HUES64 (cell line): ENCODE measurements around the gene DCAF6.

Experiments used
- H3K27ac ChIP-seq: 2 replicates; pipeline ENCODE4 v1.7.0; 2013; ENCODE audit warnings: low read depth, low read length, inconsistent platforms
- H3K27me3 ChIP-seq: 2 replicates; pipeline ENCODE4 v1.6.1; 2013; ENCODE audit warnings: mild to moderate bottlenecking, low read length; ENCODE audit not compliant: insufficient read depth
- H3K36me3 ChIP-seq: 2 replicates; pipeline ENCODE4 v1.6.1; 2013; ENCODE audit warnings: mild to moderate bottlenecking, low read length; ENCODE audit not compliant: insufficient read depth
- H3K4me1 ChIP-seq: 2 replicates; pipeline ENCODE4 v1.6.1; 2013; ENCODE audit warnings: mild to moderate bottlenecking, low read length, moderate library complexity; ENCODE audit not compliant: insufficient read depth
- H3K4me3 ChIP-seq: 2 replicates; pipeline ENCODE4 v1.5.1; 2013; ENCODE audit warnings: mild to moderate bottlenecking, low read length, moderate library complexity
- H3K9ac ChIP-seq: 2 replicates; pipeline ENCODE4 v1.6.1; 2013; ENCODE audit warnings: mild to moderate bottlenecking, low read depth, low read length
- H3K9me3 ChIP-seq: 2 replicates; pipeline ENCODE4 v1.6.1; 2013; ENCODE audit warnings: low read depth, low read length; ENCODE audit not compliant: insufficient read depth
- WGBS: fragments of 150-250, 120-280 bp; methylation state at CpG from one replicate; pipeline ENCODE4 v1.1.7; 2013; ENCODE audit warnings: missing lambda C conversion rate; 5-methylcytosine and 5-hydroxymethylcytosine counted together

The DCAF6 gene

DNA sequence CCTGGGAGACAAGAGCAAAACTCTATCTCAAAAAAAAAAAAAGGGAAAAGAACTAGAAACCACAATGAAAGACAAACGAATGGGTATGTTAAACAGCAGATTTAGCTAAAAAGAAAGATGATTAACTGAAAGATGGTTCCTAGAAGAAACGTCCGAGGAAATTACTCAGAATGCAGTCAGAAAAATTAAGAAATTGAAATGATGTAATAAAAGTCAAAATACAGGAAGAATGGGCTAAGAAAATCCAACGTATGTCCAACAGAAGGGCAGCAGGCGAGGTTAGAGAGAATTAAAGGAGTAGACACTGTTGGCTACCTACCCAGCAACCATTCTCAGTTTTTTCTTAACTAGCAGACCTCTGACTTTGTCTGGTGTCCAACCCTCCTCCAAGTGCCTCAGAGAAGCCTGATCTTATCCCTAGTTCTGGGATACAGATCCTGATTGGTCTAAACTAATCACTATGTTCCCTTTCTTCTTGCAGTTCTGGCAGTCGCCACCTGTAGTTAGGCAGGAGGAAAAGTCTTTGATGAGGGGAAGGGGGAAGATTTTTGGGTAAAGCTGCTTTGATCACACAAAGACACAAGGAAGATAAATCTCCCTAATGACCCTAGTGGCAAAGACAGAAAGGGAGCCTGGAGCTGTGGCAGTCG, 174.5 kb downstream of the DCAF6 start:
- no peak overlapping the region for H3K4me3 ChIP-seq
- no peaks in the 10 kb centered on the region for H3K36me3 ChIP-seq
- H3K4me1 ChIP-seq = peaks cover 8% of the 10 kb centered on the region
- H3K9ac ChIP-seq = no peak overlapping the region
- H3K9me3 ChIP-seq = no peaks in the 10 kb centered on the region
- no peaks in the 10 kb centered on the region for H3K27me3 ChIP-seq
- 80% methylated on average over 6 of the region's 7 CpGs for WGBS
- H3K27ac ChIP-seq = no peak overlapping the region

GRCh38 chr1:168112673-168113305, 176.3 kb downstream of the DCAF6 start:
- peaks cover 5% of the 10 kb centered on the region for H3K4me1 ChIP-seq
- H3K9me3 ChIP-seq = no peaks in the 10 kb centered on the region
- H3K27me3 ChIP-seq = no peaks in the 10 kb centered on the region
- 96% methylated on average over 6 of the region's 6 CpGs for WGBS
- no peak overlapping the region for H3K4me3 ChIP-seq
- H3K27ac ChIP-seq = no peak overlapping the region
- H3K9ac ChIP-seq = no peak overlapping the region
- H3K36me3 ChIP-seq = no peaks in the 10 kb centered on the region

- Histone ChIP-seq H3K9me3 (no peaks in the 10 kb centered on the region), H3K27ac (no peak overlapping the region), H3K4me1 (peaks cover 5% of the 10 kb centered on the region), H3K9ac (no peak overlapping the region), H3K36me3 (no peaks in the 10 kb centered on the region; the same call in 1 of the 2 replicates), H3K27me3 (no peaks in the 10 kb centered on the region), H3K4me3 (no peak overlapping the region)
- 91% methylated on average over 6 of the region's 6 CpGs for whole genome bisulfite sequencing
Measured at GRCh38 chr1:168114845-168115244, 178.4 kb downstream of the DCAF6 start.

- Histone ChIP-seq H3K36me3 (no peaks in the 10 kb centered on the region; the same call in 1 of the 2 replicates), H3K4me3 (no peak overlapping the region), H3K9me3 (no peaks in the 10 kb centered on the region), H3K4me1 (peaks cover 4% of the 10 kb centered on the region), H3K9ac (no peak overlapping the region), H3K27me3 (no peaks in the 10 kb centered on the region), H3K27ac (no peak overlapping the region)
- WGBS = 90% methylated on average over 5 of the region's 6 CpGs
Measured at GRCh38 chr1:168116327-168116799, 179.9 kb downstream of the DCAF6 start.

DNA sequence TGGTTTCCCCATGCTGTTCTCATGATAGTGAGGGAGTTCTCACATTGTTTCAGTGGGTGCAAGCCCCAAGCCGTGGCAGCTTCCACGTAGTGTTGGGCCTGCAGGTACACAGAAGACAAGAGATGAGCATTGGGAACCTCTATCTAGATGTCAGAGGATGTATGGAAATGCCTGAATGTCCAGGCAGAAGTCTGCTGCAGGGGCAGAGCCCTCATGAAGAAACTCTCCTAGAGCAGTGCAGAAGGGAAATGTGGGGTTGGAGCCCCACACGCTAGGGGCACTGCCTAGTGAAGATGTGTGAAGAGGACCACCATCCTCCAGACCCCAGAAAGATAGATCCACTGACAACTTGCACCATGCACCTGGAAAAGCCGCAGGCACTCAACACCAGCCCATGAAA, 183.3 kb downstream of the DCAF6 start:
- Histone ChIP-seq H3K9me3 (no peaks in the 10 kb centered on the region), H3K4me1 (no peaks in the 10 kb centered on the region), H3K36me3 (no peaks in the 10 kb centered on the region; the same call in 1 of the 2 replicates), H3K27ac (no peak overlapping the region), H3K9ac (no peak overlapping the region), H3K4me3 (no peak overlapping the region), H3K27me3 (no peaks in the 10 kb centered on the region)
- 92% methylated on average over 4 of the region's 4 CpGs for WGBS

DNA sequence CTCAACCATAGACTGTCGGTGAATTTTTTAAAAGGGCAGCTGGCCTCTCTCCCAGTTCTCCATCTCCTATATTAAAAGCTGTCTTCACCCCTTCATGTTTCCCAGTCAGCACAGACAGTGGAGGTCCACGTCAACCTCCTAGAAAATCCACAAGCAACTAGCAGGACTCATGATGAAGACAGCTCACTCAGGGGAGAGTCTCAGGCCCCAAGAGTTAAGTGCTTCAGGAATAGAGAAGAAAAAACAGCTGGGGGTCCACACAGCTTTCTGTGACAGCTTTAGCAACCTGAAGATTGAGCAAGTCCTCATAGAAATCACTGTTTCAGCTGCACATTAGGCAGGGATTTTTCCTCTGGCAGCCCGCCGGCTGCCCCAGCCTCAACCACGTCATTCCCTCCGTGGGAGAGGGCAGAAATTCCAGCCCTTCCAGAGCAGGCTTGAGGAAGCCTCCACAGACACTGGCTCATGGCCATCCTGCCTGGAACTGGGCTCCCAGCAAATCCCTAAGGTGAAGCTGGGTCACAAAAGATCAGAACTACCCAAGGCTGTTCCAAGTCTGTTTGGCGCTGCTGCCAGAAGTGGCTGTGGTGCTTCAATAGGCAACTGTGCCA, 185.0 kb downstream of the DCAF6 start:
- no peak overlapping the region for H3K9ac ChIP-seq
- H3K4me1 ChIP-seq = no peaks in the 10 kb centered on the region
- no peak overlapping the region for H3K4me3 ChIP-seq
- H3K27ac ChIP-seq = no peak overlapping the region
- no peaks in the 10 kb centered on the region for H3K9me3 ChIP-seq
- 79% methylated on average over 7 of the region's 7 CpGs for WGBS
- no peaks in the 10 kb centered on the region; the same call in 1 of the 2 replicates for H3K36me3 ChIP-seq
- H3K27me3 ChIP-seq = no peaks in the 10 kb centered on the region

- H3K4me1 ChIP-seq = no peaks in the 10 kb centered on the region
- H3K9me3 ChIP-seq = peaks cover 4% of the 10 kb centered on the region; the same call in 1 of the 2 replicates
- no peak overlapping the region for H3K4me3 ChIP-seq
- no peaks in the 10 kb centered on the region for H3K27me3 ChIP-seq
- H3K9ac ChIP-seq = no peak overlapping the region
- 91% methylated on average over 1 of the region's 1 CpG for WGBS
- peaks cover 6% of the 10 kb centered on the region; the same call in 1 of the 2 replicates for H3K36me3 ChIP-seq
- H3K27ac ChIP-seq = no peak overlapping the region
Measured at GRCh38 chr1:168125051-168125450, 188.6 kb downstream of the DCAF6 start.
